ENCODE results near the gene AP1S1. TPM values are rescaled to one million over a fixed set of nuclear protein-coding genes. Genes with fewer than 3 reads are reported as not detected.

AP1S1 gene
- total and polyA plus RNA-seq, 2 of the 13 experiments (the other 11 are each of a cell fraction or from before 2014, with no cell fraction given), result 57.5 to 68.1 TPM

- TF ChIP-seq MNT (IDR thresholded peaks at IDR 0.05) (no peak), HNF4G (IDR thresholded peaks at IDR 0.05; ENCODE audit: borderline replicate concordance, low read depth, low read length) (no peak), HNF4G (CRISPR knock-in tag; IDR thresholded peaks at IDR 0.05; ENCODE audit: borderline replicate concordance, low read depth) (no peak), MEIS1 (CRISPR knock-in tag; IDR thresholded peaks at IDR 0.05; ENCODE audit: borderline replicate concordance) (no peak), HNF4A (CRISPR knock-in tag; IDR thresholded peaks at IDR 0.05) (no peak), ZMYM3 (CRISPR knock-in tag; IDR thresholded peaks at IDR 0.05) (no peak; the same call in 1 of the 2 replicates), MYPOP (CRISPR knock-in tag; IDR thresholded peaks at IDR 0.05) (no peak), TCF7L2 (IDR thresholded peaks at IDR 0.05; ENCODE audit: low read depth, low read length) (no peak), FOSL1 (CRISPR knock-in tag; IDR thresholded peaks at IDR 0.05; ENCODE audit: borderline replicate concordance) (no peak), MTA3 (CRISPR knock-in tag; IDR thresholded peaks at IDR 0.05) (no peak), POGK (CRISPR knock-in tag; conservative IDR thresholded peaks at IDR 0.05) (no peak), ZNF816 (CRISPR knock-in tag; IDR thresholded peaks at IDR 0.05; ENCODE audit: borderline replicate concordance) (no peak), PRPF4 (IDR thresholded peaks at IDR 0.05; ENCODE audit: low read depth, low read length, poor library complexity, severe bottlenecking) (no peak), KLF15 (CRISPR knock-in tag; IDR thresholded peaks at IDR 0.05; ENCODE audit: borderline replicate concordance) (no peak), ZNF333 (CRISPR knock-in tag; IDR thresholded peaks at IDR 0.05; ENCODE audit: borderline replicate concordance) (no peak), NCOA2 (CRISPR knock-in tag; IDR thresholded peaks at IDR 0.05) (peak; percentile 78), ZNF414 (CRISPR knock-in tag; IDR thresholded peaks at IDR 0.05) (no peak), MYNN (CRISPR knock-in tag; IDR thresholded peaks at IDR 0.05; ENCODE audit: low read depth) (no peak), ATF3 (CRISPR knock-in tag; IDR thresholded peaks at IDR 0.05) (no peak; the same call in 1 of the 2 replicates), RXRB (CRISPR knock-in tag; IDR thresholded peaks at IDR 0.05; ENCODE audit: borderline replicate concordance) (peak; percentile 72; the same call in 1 of the 2 replicates), CERS6 (CRISPR knock-in tag; IDR thresholded peaks at IDR 0.05) (no peak)
Observed at GRCh38 chr7:101124376-101125056, 29.8 kb upstream of the AP1S1 start (continued).

Data from HepG2 (cell line).